Endothelial cell of hepatic sinusoid (primary cell): ENCODE data around the gene AKAP13.

Source experiments
- in situ Hi-C: cut with HindIII; loops from 2 replicates; pipeline ENCODE4 v1.10.0; 2017; ENCODE audit warnings: low sequenced_read_pairs

The AKAP13 gene

DNA sequence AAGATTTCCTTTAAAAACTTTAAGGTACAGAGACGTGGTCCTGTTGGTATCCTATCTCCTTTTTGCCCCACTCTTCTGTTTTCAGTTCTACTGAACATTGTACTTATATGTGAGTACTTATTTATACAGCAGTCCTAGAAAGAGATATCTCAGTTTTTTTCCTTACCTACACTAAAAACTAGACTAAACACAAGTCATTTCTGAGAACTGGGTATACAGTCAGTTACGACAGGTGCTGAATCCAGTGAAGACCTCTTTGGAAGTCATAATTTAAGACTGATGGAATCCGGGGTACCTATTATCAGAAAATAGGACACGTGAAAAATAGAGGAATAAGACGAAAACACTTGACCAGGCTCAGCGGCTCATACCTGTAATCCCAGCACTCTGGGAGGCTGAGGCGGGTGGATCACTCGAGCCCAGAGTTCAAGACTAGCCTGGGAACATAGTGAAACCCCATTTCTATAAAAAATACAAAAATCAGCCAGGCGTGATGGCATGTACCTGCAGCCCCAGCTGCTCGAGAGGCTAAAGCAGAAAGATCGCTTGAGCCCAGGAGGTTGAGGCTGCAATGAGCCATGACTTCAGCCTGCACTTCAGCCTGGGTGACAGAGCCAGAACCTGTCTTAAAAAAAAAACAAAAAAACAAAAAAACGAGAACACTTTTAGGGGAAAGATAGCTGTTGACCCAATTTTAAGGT is 338.0 kb downstream of the AKAP13 start:
- in situ Hi-C loops = no loop called here

DNA sequence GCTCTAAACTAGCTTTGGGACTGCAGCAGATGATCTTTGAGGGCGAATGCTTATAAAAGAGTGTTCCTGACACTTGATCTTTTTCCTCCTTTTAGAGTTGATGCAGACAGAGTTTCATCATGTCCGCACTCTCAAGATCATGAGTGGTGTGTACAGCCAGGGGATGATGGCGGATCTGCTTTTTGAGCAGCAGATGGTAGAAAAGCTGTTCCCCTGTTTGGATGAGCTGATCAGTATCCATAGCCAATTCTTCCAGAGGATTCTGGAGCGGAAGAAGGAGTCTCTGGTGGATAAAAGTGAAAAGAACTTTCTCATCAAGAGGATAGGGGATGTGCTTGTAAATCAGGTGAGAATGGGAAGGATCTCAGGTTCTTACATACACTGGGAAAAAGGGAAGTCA is 338.6 kb downstream of the AKAP13 start:
- in situ Hi-C loops = no loop called here

DNA sequence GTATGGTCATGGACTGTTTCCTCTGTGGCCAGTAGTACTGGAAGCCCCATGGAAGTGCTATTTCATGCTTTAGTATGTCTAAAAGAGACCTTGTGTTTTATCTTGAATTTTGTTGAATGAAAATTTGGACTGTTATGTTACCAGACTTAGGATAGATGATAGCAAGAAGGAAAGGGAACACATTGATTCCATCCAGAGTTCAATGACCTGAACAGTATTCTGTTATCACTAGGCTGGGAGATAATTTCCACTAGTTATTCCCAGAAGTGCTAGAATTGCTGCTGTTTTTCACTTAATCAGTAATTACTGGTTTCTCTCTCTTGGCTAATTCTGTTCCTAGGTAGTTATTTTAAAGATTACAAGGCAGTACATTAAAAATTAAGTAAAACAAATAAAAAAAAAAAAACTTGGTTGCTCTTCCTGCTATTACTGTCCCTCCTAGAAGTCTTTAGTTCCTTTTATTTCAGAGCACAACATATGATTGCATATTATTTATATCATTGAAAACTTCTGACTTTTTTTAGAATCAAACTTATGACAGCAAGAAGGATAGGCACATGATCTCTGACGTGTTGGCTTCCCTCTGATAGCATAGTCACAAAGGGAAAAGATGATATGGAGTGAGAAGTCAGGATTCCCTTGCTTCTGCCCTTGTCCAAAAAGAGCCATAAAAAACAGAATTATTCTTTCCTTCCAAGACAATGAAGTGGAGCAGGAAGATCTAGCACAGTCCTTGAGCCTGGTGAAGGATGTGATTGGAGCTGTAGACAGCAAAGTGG is 342.2 kb downstream of the AKAP13 start:
- in situ Hi-C loops = no loop called here

- in situ Hi-C loops = no loop called here
Observed at GRCh38 chr15:85723960-85724945, 343.9 kb downstream of the AKAP13 start.

GRCh38 chr15:85725019-85725418 is 344.6 kb downstream of the AKAP13 start:
- in situ Hi-C loops = no loop called here

DNA sequence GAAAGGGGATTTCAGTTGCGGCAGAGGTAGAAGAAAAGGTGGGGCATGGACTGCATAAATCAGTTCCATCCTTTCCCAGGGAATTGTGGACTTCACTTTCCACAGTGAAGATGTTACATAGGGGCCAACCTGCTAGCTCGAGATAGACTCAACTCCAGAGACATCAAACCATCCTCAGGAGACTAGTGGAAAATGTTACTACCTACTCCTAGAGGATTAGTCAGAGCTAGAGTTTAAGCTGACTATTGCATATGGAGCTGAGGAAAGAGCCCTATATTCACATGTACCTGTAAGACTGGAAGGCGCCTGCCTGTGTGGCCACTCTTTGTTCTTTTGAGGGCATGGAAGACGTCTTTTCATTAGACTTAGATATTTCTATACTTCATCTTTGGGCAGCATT is 345.2 kb downstream of the AKAP13 start:
- in situ Hi-C loops = no loop called here

- in situ Hi-C loops = no loop called here
Observed at GRCh38 chr15:85726454-85726853, 346.1 kb downstream of the AKAP13 start.

DNA sequence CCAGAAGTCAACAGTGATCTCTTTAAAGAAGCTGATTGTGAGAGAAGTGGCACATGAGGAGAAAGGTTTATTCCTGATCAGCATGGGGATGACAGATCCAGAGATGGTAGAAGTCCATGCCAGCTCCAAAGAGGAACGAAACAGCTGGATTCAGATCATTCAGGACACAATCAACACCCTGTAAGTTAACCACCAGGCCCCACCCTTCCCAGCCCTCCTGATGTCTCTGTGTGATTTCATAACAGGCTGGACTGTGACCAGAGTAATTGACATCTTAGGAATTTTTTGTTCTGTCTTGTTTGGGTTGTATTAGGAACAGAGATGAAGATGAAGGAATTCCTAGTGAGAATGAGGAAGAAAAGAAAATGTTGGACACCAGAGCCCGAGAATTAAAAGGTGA is 346.7 kb downstream of the AKAP13 start:
- in situ Hi-C loops = no loop called here

DNA sequence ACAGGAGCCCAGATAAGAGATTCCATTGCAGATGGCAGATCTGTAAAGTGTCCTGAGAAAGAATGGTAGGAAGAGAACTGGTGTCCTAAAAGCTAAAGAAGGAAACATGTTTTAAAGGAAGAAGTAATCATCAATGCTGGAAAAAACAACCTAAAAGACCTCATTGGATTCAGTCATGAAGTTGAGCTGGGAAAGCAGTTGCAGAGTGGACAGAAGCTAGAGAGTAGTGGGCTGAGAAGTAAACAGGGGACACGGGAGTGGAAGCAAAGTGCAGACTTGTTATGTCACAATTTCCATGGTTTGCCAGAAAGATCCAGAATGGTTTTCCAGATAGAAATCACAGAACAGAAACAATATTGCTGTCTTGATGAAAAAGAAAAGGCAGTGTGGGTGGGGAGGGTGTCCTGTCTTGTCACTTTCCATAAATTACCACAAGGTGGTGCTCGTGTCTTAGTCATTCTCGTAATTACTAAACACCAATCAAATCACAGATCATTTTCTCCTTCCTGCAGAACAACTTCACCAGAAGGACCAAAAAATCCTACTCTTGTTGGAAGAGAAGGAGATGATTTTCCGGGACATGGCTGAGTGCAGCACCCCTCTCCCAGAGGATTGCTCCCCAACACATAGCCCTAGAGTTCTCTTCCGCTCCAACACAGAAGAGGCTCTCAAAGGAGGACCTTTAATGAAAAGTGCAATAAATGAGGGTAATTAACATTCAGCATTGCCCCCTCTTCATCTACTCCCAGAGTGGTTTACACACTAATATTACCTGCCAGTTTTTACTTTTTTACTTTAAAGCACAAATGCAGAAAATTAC is 349.8 kb downstream of the AKAP13 start:
- in situ Hi-C loops = no loop called here

- in situ Hi-C loops = no loop called here
Observed at GRCh38 chr15:85733416-85733815, 353.0 kb downstream of the AKAP13 start.

- in situ Hi-C loops = no loop called here
Observed at GRCh38 chr15:85737061-85737460, 356.7 kb downstream of the AKAP13 start.

DNA sequence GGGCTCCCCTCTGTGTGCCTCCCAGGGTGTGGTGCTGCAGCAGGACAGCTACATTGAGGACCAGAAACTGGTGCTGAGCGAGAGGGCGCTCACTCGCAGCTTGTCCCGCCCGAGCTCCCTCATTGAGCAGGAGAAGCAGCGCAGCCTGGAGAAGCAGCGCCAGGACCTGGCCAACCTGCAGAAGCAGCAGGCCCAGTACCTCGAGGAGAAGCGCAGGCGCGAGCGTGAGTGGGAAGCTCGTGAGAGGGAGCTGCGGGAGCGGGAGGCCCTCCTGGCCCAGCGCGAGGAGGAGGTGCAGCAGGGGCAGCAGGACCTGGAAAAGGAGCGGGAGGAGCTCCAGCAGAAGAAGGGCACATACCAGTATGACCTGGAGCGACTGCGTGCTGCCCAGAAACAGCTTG is 360.6 kb downstream of the AKAP13 start:
- in situ Hi-C loops = no loop called here

GRCh38 chr15:85741662-85742061 is 361.3 kb downstream of the AKAP13 start:
- in situ Hi-C loops = no loop called here

GRCh38 chr15:85742186-85742821 is 361.9 kb downstream of the AKAP13 start:
- in situ Hi-C loops = no loop called here

- in situ Hi-C loops = no loop called here
Observed at GRCh38 chr15:85743392-85744055, 363.1 kb downstream of the AKAP13 start.

- in situ Hi-C loops = no loop called here
Observed at GRCh38 chr15:85744579-85744978, 364.2 kb downstream of the AKAP13 start.

DNA sequence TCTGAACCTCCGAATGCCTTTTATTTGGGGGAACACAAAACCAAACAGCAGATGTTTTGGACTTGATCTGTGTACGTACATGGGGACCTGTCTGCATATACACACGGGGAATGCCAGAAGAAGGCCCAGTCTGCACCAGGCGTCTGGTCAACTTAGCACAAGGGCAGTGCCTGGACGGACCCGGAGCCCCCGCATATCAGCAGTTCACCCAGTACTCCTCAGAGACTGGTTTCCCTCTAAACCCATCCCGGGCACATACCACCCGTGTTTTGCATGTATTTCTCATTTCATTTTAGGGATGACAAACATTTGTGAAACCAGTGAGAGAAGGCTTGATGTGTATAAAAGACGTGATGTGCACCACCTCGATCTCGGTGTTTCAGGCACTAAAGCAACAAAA is 364.6 kb downstream of the AKAP13 start:
- in situ Hi-C loops = no loop called here

DNA sequence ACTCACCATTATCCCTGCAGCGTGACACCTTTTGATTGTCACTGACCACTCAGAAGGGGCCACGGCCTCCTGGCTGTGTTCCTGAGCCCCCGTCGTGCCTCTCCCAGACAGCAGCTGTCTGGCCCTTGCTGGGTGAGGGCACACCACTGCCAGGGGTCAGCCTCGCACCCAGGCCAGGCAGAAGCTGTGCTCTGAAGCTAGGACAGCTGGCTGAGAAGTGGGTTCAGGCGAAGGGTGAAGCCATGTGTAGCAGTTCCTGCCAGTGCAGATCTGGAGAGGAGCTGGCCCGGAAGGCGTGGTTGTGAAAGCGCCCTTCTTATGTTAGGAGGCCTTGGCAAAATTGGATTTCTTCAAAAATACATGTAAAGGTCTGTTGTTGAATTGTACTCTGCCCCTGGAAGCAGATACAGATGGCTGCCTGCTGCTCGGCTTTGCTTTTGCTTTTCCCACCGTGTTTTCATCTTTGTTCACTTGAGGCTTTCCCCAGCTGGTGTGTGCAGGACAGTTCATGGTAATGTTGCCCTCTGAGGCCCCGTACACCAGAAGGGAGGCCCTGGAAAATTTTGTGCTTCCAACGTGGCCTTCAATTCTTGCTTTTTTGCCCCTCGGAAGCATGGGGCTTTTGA is 365.2 kb downstream of the AKAP13 start:
- in situ Hi-C loops = no loop called here

- in situ Hi-C loops = no loop called here
Observed at GRCh38 chr15:85746641-85747040, 366.2 kb downstream of the AKAP13 start.
